IMR-90 (cell line): ENCODE measurements around the gene EVL. TPM values are rescaled to one million over a fixed set of nuclear protein-coding genes. Genes with fewer than 3 reads are reported as not detected.

Experiments used
- ATAC-seq: fragments of 200-7000 bp; cut with Tn5 transposase; 2 replicates; pipeline ENCODE4 v1.9.1; 2020; ENCODE audit warnings: low read depth, mild to moderate bottlenecking, moderate library complexity
- BruUV-seq: library from RNA; stranded (reverse); fragments of 400-500 nt; replicated peaks from 2 replicates; lab custom pipeline; 2021; lab: Mats Ljungman, UMichigan
- CTCF ChIA-PET: fragments of 300-600 bp; formaldehyde crosslinking; extraction: SDS; loops from one replicate; lab custom pipeline; 2021; ENCODE audit warnings: antibody characterized with exemption; lab: Yijun Ruan, JAX
- POLR2A ChIA-PET: fragments of 300-600 bp; sonication (Branson Sonifier 250); formaldehyde crosslinking; loops from one replicate; lab custom pipeline; 2022; ENCODE audit warnings: antibody characterized with exemption; ENCODE audit not compliant: unreplicated experiment; lab: Charles Lee
- DNase-seq: peaks from one replicate; pipeline ENCODE4 v3.0.0; 2013
- H2AFZ ChIP-seq: replicated peaks from 2 replicates; pipeline ENCODE3; 2013; ENCODE audit warnings: low read length, mild to moderate bottlenecking; ENCODE audit not compliant: poor library complexity
- H2AK5ac ChIP-seq: 2 replicates; pipeline ENCODE4 v1.6.1; 2013; ENCODE audit warnings: low read depth, low read length, inconsistent platforms
- H2AK9ac ChIP-seq: replicated peaks from 2 replicates; pipeline ENCODE3; 2013; ENCODE audit warnings: mild to moderate bottlenecking, low read depth, low read length, moderate library complexity; ENCODE audit not compliant: poor library complexity
- H2BK120ac ChIP-seq: 2 replicates; pipeline ENCODE4 v1.6.1; 2013; ENCODE audit warnings: low read depth, low read length, inconsistent platforms
- H2BK15ac ChIP-seq: 3 replicates; pipeline ENCODE4 v1.6.1; 2013; ENCODE audit warnings: low read depth, low read length, inconsistent platforms
- H2BK20ac ChIP-seq: 2 replicates; pipeline ENCODE4 v1.6.1; 2013; ENCODE audit warnings: low read depth, mild to moderate bottlenecking, inconsistent platforms, low read length, moderate library complexity
- H2BK5ac ChIP-seq: 2 replicates; pipeline ENCODE4 v1.6.1; 2013; ENCODE audit warnings: mild to moderate bottlenecking, low read depth, low read length, inconsistent platforms; ENCODE audit not compliant: poor library complexity, severe bottlenecking
- H3K14ac ChIP-seq: replicated peaks from 2 replicates; pipeline ENCODE4 v1.6.1; 2013; ENCODE audit warnings: low read depth, low read length, inconsistent platforms
- H3K18ac ChIP-seq: 2 replicates; pipeline ENCODE4 v1.6.1; 2013; ENCODE audit warnings: low read depth, low read length, control low read depth
- H3K23ac ChIP-seq: 2 replicates; pipeline ENCODE4 v1.6.1; 2013; ENCODE audit warnings: low read depth, low read length, inconsistent platforms
- H3K27ac ChIP-seq: 2 replicates; pipeline ENCODE4 v1.5.1; 2013; ENCODE audit warnings: mild to moderate bottlenecking, control low read depth, low read length; ENCODE audit not compliant: insufficient read depth
- H3K27me3 ChIP-seq: 2 replicates; pipeline ENCODE4 v1.6.1; 2013; ENCODE audit warnings: low read length; ENCODE audit not compliant: control insufficient read depth, insufficient read depth
- H3K36me3 ChIP-seq: 2 replicates; pipeline ENCODE4 v1.6.1; 2013; ENCODE audit warnings: low read length, mixed read lengths; ENCODE audit not compliant: control insufficient read depth, insufficient read depth
- H3K4ac ChIP-seq: 2 replicates; pipeline ENCODE4 v1.6.1; 2013; ENCODE audit warnings: low read depth, low read length, inconsistent platforms
- H3K4me1 ChIP-seq: 2 replicates; pipeline ENCODE4 v1.6.1; 2013; ENCODE audit warnings: low read length, mixed read lengths; ENCODE audit not compliant: control insufficient read depth, insufficient read depth
- H3K4me2 ChIP-seq: 2 replicates; pipeline ENCODE4 v1.6.1; 2013; ENCODE audit warnings: low read depth, mild to moderate bottlenecking, control low read depth, low read length, moderate library complexity
- H3K4me3 ChIP-seq: 2 replicates; pipeline ENCODE4 v1.5.1; 2013; ENCODE audit warnings: low read depth, mild to moderate bottlenecking, control low read depth, low read length, moderate library complexity; ENCODE audit not compliant: insufficient read depth
- H3K56ac ChIP-seq: 2 replicates; pipeline ENCODE4 v1.6.1; 2013; ENCODE audit warnings: low read length, inconsistent platforms; ENCODE audit not compliant: insufficient read depth; ENCODE audit errors: extremely low read depth
- H3K79me1 ChIP-seq, 2 experiments: 2 replicates each; pipeline ENCODE4 v1.6.1; 2013; ENCODE audit warnings: low read length in 2 of 2, inconsistent platforms in 1 of 2, low read depth in 1 of 2
- H3K9ac ChIP-seq: 2 replicates; pipeline ENCODE4 v1.6.1; 2013; ENCODE audit warnings: low read depth, low read length, control low read depth
- H3K9me1 ChIP-seq: 2 replicates; pipeline ENCODE4 v1.6.1; 2013; ENCODE audit warnings: low read length, inconsistent platforms; ENCODE audit not compliant: insufficient read depth
- H3K9me3 ChIP-seq: 2 replicates; pipeline ENCODE4 v1.6.1; 2013; ENCODE audit warnings: low read length; ENCODE audit not compliant: control insufficient read depth, insufficient read depth
- H4K20me1 ChIP-seq: 2 replicates; pipeline ENCODE4 v1.6.1; 2013; ENCODE audit warnings: low read length, inconsistent platforms; ENCODE audit not compliant: insufficient read depth
- H4K5ac ChIP-seq: 2 replicates; pipeline ENCODE4 v1.6.1; 2013; ENCODE audit warnings: mild to moderate bottlenecking, low read depth, low read length, control low read depth
- H4K8ac ChIP-seq, 2 experiments: 2 replicates each; pipeline ENCODE4 v1.6.1; 2013; ENCODE audit warnings: low read depth in 2 of 2, low read length in 2 of 2, control low read depth in 1 of 2, inconsistent platforms in 1 of 2
- H4K91ac ChIP-seq: 2 replicates; pipeline ENCODE4 v1.6.1; 2013; ENCODE audit warnings: low read depth, low read length, inconsistent platforms; ENCODE audit not compliant: insufficient read depth
- FOS ChIP-seq: fragments of 150-350 bp; IDR thresholded peaks from 2 replicates; pipeline ENCODE4 v1.6.1; 2016; ENCODE audit warnings: low read depth, low read length
- MAZ ChIP-seq: IDR thresholded peaks from 2 replicates; pipeline ENCODE4 v1.6.1; 2012; ENCODE audit warnings: low read depth, mild to moderate bottlenecking, low read length, improper control_type of control experiment, moderate library complexity, borderline replicate concordance
- MXI1 ChIP-seq: IDR thresholded peaks from 2 replicates; pipeline ENCODE4 v1.6.1; 2012; ENCODE audit warnings: low read depth, mild to moderate bottlenecking, low read length, moderate library complexity, borderline replicate concordance
- RFX5 ChIP-seq: IDR thresholded peaks from 2 replicates; pipeline ENCODE4 v1.8.0; 2012; ENCODE audit warnings: low read depth, mild to moderate bottlenecking, low read length, moderate library complexity
- SMC3 ChIP-seq: fragments of 150-350 bp; IDR thresholded peaks from 2 replicates; pipeline ENCODE4 v1.6.1; 2016; ENCODE audit warnings: low read depth, mild to moderate bottlenecking, antibody characterized with exemption, low read length, moderate library complexity
- WGBS, 2 experiments: methylation state at CpG; one replicate each; pipeline versions ENCODE4 v1.1.5 to v1.1.7; 2013; ENCODE audit warnings: missing lambda C conversion rate in 2 of 2; ENCODE audit not compliant: insufficient read length in 1 of 2; ENCODE audit errors: extremely low coverage in 2 of 2; 5-methylcytosine and 5-hydroxymethylcytosine counted together
- dilution Hi-C: fragments of 300-500 bp; cut with HindIII; formaldehyde crosslinking; loops from one replicate; pipeline ENCODE4 v1.14.3; 2018; ENCODE audit warnings: low sequenced_read_pairs; ENCODE audit not compliant: unreplicated experiment
- in situ Hi-C: fragments of 300-500 bp; cut with MboI; formaldehyde crosslinking; loops from 3 replicates; pipeline ENCODE4 v1.14.3; 2019; ENCODE audit warnings: low sequenced_read_pairs, inconsistent platforms, mixed read lengths
- intact Hi-C: fragments of 100-400 bp; cut with micrococcal nuclease; formaldehyde crosslinking; loops from 2 replicates; pipeline ENCODE4 v1.10.0; 2022
- polyA plus RNA-seq, 3 experiments: library from polyadenylated mRNA; depleted of rRNA; stranded (reverse); fragments of >200 nt; gene quantifications; 2 replicates each; pipeline ENCODE4 v1.2.3, GENCODE V29; 2012; ENCODE audit warnings: low replicate concordance in 1 of 3
- total RNA-seq: library from RNA; depleted of rRNA; stranded (reverse); fragments of >200 nt; gene quantifications from 2 replicates; pipeline ENCODE4 v1.2.3, GENCODE V29; 2012

The EVL gene
- total and polyA plus RNA-seq, 2 of the 4 experiments (the other 2 are of a cell fraction) = 7.2 to 36.5 TPM

DNA sequence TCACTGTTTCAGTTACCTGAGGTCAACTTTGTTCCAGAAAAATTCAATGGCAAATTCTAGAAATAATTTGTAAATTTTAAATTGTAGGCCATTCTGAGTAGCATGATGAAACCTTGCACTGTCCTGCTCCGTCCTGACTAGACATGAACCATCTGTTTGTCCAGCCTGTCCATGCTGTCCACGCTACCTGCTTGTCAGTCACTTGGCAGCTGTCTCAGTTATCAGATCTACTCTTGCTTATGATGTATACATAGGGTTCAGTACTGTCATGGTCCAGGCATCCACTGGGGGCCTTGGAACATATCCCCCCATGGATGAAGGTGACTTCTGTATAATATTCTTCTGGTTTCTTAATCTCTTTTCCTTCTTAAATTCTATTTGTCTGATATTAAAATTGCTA, 14.1 kb upstream of the EVL start:
- TF ChIP-seq MXI1 (no peak), RFX5 (no peak), FOS (no peak), SMC3 (no peak), MAZ (no peak)
- ATAC-seq = no peak
- Histone ChIP-seq H4K8ac (no peak overlapping the region), H3K4me1 (peaks cover 11% of the 10 kb centered on the region), H3K14ac (no peak overlapping the region), H3K9me1 (no peaks in the 10 kb centered on the region), H3K79me1 (peaks cover 7 to 17% of the 10 kb centered on the region in 2 experiments), H3K4ac (no peak overlapping the region), H2AK5ac (no peak overlapping the region), H2BK15ac (no peak overlapping the region), H2BK20ac (no peak overlapping the region), H3K4me3 (no peak overlapping the region), H3K56ac (no peak overlapping the region), H3K27ac (no peak overlapping the region), H3K18ac (no peak overlapping the region), H2AFZ (no peak overlapping the region), H4K91ac (no peak overlapping the region), H2BK5ac (no peak overlapping the region), H3K23ac (no peak overlapping the region), H2AK9ac (no peak overlapping the region), H4K5ac (no peak overlapping the region), H3K27me3 (no peaks in the 10 kb centered on the region), H3K9ac (no peak overlapping the region), H3K4me2 (no peak overlapping the region), H3K9me3 (no peaks in the 10 kb centered on the region), H3K36me3 (no peaks in the 10 kb centered on the region), H4K20me1 (no peaks in the 10 kb centered on the region), H2BK120ac (no peak overlapping the region)
- ChIA-PET CTCF (interaction anchor here (1.0 kb wide), 1 partner anchor 33 kb away, joined by 6 read pairs; no protein-coding TSS in a partner anchor), POLR2A (no interaction called here)
- in situ Hi-C loops (no loop called here), intact Hi-C loops (no loop called here), dilution Hi-C loops (no loop called here)
- no peak for DNase-seq
- BruUV-seq = no TSS peak
- no CpG with 5 or more reads among the region's 2 CpGs for WGBS, 2 experiments
